GM12872 (cell line): Measurements from ENCODE around the gene PAX5.

Source experiments
- CTCF ChIP-seq: IDR thresholded peaks from 3 replicates; pipeline ENCODE4 v1.5.1; 2011; ENCODE audit warnings: low read depth, mild to moderate bottlenecking, low read length, moderate library complexity; ENCODE audit not compliant: insufficient read depth

Gene PAX5

DNA sequence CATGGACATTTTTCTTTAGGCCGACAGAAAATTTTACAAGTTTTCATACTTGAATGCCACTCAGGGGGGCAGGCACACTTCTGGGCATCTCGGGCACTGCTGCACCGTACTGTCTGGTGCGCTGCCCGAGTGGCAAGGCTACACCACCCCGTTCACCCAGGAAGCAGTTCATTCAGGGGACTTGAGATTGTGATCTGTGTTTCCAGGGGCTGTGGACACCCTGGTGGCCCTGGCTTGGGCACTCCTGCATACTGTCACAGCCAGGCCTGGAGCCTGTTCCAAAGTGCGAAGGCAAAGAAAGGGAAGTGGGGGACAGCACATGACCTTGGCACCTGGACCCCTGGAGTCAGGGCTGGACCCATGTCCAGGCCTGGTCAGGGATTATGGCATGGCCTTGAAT, 197.6 kb downstream of the PAX5 start:
- TF ChIP-seq CTCF = no peak

DNA sequence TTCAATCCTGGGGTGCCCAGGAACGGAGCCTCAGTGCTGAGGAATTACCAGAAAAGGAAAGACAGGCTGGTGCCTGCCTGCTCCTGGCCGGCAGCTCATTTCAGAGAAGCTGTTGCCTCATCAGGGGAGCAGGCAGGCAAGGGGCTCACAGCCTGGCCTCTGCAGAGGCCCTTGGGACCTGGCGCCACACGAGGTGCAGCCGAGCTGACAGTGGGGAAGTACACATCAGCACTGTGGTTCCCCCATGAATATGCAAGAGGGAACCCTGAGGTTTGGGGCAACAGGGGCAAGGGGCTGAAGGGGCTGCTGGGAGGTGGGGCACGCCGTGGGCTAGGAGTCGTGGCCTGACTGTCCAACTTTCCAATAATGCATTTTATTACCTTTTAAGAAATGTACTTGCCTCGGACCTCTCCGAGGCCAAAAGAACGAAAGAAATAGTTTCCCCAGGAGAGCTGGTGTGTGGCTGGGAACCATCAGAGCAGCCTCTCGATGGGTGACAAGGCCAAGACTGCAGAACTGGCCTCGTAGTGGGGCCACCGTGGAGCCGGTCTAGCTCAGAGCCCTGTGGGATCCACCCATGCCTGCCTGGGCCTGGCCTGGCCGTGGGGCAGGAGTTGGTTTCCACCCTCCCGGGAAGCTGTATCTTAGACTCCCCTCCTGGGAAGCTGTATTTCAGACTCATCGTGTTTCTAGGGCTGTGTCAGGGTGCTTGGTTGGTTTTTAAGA, 198.6 kb downstream of the PAX5 start:
- no peak for TF ChIP-seq CTCF

DNA sequence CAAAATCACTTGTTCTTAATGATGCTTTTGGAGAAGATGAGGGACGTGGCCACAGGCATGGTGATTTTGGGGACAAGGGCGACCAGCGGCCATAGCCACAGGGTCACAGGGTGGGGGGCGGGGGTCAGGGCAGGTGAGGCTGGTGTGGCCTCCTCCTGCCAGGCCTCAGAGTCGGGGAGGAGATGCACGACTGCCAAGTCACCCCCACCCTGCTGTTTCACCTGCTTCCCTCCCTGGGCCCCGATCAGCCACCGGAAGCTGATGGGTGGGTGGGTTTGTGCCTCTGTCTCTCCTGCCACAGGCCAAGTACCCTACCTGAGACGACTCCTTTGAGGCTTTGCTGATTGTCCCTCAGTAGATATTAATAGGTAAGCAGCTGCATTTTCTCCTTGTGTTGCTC, 199.3 kb downstream of the PAX5 start:
- no peak for TF ChIP-seq CTCF

DNA sequence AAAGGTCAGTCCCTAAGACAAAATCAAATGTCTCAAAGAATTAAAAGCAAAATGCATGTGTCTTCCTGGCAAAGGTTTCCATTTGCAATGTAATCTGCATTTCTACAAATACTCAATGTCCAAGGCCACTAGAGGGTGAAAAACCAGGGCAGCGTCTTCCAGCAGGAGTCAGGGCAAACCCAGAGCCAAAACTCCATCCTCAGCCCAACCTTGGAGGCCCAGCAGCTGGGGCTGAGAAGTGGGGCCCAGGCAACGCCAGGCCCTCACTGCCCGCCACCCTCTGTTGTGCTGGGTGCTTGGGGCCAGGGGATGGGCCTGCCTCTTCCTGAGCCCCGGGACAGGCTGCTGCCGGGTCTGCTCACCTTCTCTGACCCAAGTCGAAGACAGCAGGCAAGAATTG, 200.1 kb downstream of the PAX5 start:
- TF ChIP-seq CTCF = no peak

GRCh38 chr9:36832164-36832795, 201.8 kb downstream of the PAX5 start:
- no peak for TF ChIP-seq CTCF

DNA sequence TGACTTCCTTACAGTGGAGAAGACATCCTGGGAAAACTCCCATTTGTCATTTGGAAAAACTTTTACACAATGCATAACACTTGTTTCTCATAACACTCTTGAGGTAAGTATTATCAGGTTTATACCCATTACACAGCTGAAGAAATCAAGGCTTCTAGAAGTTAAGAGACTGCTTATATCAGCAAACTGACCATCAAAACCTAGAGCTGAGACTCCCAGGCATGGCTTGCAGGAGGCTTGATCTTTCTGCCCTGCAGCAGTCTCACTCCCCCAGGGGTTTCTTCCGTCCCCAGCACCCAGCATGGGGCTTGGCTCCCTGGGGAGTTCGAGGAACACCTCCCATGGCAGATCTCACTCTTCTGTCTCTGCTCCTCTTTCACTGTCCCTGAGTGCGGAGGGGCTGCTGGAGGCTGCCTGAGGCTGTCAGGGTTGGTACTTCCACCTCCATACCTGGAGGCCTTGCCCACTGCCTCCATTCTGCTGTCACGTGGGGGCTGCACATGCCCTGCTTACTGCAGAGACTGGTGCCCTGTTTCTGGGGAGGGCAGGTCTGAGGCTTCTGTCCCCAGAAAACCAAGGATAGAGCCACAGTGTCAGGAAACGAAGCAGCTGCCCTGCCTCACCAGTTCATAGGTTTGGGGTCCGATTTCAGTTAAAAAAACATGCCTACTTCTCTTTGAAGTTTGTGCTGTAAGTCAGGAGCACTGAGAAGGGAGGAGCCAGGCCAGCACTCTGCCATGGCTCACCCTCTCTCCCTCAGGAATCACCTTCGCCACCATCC, 202.5 kb downstream of the PAX5 start:
- TF ChIP-seq CTCF = no peak

DNA sequence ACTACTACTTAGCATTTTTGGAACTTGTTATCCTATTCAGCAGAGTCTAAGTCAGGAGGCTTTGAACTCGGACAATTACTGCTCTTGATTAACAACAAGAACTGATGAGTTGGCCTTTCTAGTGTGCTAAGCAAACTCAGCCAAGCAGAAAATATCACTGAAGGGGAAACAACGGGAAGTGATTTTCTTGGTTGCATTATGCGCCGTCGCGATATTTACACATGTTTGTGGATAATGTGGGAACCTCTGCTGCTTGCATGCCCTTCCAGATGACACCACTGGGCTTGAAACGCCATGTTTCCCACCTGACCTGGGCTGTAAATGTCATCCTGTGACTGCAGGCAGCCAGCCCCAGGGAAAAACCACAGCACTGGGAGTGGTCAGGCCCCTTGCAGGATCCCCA, 205.5 kb downstream of the PAX5 start:
- 0 out of 3 replicates have a peak, but pooled peaks have one; percentile 6 for TF ChIP-seq CTCF
